Activated CD4-positive, alpha-beta T cell treated with anti-CD3 and anti-CD28 coated beads, Interleukin-2, Interleukin-4, amounts not matched to agents 100 ng/mL and 50 ng/mL, durations not matched to agents 16 hours and 8 hours (primary cell): ENCODE measurements around the gene NXN.
"Not testable (repeated sequence)": the region's sequence is repeated elsewhere in the genome, so short reads cannot be mapped to it uniquely, and the experiment has no call there.

ENCODE experiments used
- DNase-seq: peaks from one replicate; pipeline ENCODE4 v3.0.0-alpha.2; 2020; ENCODE audit warnings: low spot score

NXN gene

GRCh38 chr17:917941-918740, 61.4 kb downstream of the NXN start:
- DNase-seq: no peak

GRCh38 chr17:917391-917811, 62.2 kb downstream of the NXN start:
- no peak for DNase-seq

DNA sequence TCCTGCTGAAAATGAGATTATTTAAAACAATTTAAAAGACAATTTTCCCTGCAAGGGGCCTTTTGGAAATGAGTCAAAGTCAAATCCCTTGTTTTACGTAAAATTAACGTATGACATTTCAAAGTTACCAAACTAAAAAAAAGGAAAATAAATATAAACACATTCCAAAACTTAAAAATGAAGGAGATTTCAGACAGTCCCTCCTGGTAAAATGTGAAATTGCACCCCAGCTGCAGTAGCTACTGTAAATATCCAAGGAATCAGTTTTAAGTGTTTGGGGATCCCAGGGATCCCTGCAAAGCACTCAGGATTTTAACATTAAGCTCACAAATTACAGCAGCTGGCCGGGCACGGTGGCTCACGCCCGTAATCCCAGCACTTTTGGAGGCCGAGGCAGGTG, 63.3 kb downstream of the NXN start:
- DNase-seq: no peak

- no peak for DNase-seq
These were observed 63.9 kb downstream of the NXN start for GRCh38 chr17:915538-916201.

GRCh38 chr17:914561-914960, 65.0 kb downstream of the NXN start:
- no peak for DNase-seq

DNA sequence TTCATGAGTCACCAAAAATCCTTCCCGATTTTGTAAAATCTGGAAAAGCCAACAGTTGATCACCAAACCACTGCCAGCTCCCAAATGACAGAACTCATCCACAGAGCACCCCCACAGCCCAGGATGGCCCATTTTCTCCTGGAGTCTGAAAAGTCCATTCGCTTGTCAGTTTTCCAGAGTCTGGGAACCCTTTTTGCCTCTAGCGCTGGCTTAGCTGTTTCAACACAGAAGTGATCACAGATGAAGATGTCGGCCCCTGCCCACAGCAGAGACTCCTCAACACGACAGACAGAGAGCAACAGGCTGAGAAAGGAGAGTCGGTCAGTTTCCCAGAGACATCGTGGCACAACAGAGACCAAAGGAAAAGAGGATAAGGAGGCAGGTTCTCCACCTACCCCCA, 66.4 kb downstream of the NXN start:
- no peak for DNase-seq

DNA sequence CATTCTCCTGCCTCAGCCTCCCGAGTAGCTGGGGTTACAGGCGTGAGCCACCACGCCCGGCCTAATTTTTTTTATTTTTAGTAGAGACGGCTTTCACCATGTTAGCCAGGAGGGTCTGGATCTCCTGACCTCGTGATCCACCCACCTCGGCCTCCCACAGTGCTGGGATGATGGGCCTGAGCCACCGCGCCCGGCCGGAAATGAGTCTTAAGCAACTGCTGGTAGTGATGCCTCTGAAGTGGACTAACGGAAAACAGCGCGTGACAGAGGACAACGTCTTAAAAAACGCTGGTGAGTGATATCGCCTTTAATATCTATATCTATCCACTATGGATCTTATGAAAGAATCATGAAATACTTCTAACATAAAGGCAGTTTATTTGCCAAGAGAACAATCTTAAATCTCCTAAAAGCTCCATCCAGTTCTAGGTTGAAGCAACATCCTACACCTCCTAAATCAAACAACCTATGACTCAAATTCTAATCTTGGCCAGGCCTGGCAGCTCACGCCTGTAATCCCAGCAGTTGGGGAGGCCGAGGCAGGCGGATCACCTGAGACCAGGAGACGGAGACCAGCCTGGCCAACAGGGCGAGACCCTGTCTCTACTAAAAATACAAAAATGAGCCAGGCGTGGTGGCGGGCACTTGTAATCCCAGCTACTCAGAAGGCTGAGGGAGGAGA, 69.8 kb downstream of the NXN start:
- no peak for DNase-seq

GRCh38 chr17:907725-908124, 71.9 kb downstream of the NXN start:
- DNase-seq: no peak

- not testable (repeated sequence) for DNase-seq
These were observed 73.9 kb downstream of the NXN start for GRCh38 chr17:905708-906107.

- DNase-seq: no peak
These were observed 75.7 kb downstream of the NXN start for GRCh38 chr17:903691-904481.

- no peak for DNase-seq
These were observed 77.1 kb downstream of the NXN start for GRCh38 chr17:902463-902862.

DNA sequence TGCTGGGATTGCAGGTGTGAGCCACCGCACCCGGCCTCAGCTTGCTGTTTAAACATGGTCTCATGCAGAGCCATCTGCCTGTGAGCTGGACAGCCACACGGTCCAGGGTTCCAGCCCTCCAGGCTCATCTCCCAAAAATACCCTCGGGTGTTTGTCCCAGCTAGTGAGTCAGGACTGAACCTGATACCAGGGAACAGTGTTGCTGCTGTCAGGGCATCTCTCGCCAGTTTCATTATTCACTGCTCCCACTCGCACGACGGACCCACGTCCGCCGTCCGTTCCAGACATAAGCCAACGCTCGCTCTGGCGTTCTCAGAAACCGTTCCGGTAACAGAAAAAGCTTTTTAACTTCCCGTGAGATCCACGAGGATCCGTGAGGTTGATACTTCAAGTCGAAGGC, 77.6 kb downstream of the NXN start:
- DNase-seq: no peak

DNA sequence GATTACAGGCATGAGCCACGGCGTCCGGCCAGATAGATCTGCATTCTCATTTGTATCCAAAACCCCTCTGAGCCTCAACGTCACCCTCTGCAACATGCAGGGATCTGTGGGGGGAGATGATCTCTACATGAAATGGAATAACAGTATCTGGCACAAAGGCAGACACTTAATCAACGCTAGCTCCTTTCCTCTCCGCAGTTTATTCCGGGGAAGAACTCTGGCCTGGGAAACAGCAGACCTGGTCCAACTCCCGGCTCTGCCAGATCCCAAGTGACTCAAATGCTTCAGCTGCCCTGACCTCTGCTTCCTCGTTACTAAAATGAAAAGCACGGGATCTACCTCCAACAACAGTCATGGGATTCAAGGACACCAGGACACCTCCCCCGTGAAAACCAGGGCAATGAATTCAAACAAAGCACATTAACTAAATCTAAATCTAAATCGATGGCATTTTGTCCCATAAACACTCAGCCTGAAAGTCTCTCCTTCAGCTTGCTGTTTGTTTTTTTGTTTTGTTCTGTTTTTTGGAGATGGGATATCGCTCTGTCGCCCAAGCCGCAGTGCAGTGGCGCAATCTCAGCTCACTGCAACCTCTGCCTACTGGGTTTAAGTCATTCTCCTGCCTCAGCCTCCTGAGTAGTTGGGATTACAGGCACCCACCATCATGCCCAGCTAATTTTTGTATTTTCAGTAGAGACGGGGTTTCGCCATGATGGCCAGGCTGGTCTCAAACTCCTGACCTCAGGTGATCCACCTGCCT, 78.2 kb downstream of the NXN start:
- DNase-seq: no peak

DNA sequence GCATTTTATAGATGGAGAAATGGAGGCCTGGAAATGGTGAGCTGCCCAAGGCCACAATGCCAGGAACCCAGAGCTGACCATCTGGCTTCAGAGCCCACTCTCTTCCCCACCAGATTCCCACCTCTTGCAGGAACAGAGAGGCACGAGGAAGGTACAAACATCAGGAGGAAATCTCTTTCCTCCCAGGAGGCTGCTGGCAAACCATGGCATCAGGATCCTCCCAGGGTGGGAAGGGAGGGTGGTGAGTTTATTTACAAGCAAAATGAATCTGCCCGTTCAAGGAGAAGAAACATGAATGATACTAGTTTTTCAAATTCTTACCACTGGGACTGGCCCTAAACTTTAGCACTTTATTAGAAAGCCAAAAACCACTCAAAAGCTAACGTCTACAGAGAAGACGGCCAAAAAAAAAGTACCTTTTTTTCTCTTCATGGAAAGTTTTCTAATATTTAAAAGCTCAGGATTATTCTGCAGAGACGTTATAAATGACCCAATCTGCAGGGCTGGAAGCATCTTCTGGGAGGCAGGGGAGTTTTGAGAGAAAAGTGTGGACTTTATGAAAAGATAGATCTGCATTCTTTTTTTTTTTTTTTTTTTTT, 79.1 kb downstream of the NXN start:
- DNase-seq: no peak

GRCh38 chr17:897970-898619, 81.5 kb downstream of the NXN start:
- DNase-seq: no peak

DNA sequence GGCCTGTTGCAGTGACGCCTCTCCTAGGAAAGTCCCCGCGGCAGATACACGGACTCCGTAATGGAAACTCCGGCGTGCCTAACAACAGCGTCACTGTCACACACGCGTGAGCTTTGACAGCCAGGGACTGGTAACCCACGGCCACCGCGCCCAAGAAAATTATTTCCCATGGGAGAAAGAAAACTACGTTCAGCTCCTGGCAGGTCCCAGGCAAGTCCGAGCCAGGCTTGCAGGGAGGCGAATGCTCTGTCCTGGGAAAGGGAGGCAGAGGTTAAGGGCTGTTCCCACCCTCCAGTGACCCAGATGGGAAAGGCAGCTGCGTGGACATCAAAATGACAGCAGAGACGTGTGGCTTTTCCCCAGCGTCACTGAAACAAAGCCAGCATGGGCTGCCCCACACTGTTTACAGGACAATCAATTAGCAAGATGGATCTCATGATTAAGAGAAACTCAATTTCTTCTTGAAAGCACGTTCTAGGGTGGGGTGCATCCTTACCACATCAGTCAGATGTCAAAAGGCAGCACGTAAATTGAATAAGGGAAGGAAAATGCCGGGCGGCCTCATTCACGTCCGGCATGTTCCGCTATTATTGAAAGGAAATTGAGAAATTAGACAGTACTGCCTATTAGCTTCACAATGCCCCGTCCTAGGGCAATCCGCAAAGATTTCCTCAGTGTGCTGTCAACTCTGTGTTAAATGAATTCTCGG, 82.5 kb downstream of the NXN start:
- no peak for DNase-seq

GRCh38 chr17:896454-896853, 83.1 kb downstream of the NXN start:
- no peak for DNase-seq

- no peak for DNase-seq
These were observed 86.6 kb downstream of the NXN start for GRCh38 chr17:892958-893357.

DNA sequence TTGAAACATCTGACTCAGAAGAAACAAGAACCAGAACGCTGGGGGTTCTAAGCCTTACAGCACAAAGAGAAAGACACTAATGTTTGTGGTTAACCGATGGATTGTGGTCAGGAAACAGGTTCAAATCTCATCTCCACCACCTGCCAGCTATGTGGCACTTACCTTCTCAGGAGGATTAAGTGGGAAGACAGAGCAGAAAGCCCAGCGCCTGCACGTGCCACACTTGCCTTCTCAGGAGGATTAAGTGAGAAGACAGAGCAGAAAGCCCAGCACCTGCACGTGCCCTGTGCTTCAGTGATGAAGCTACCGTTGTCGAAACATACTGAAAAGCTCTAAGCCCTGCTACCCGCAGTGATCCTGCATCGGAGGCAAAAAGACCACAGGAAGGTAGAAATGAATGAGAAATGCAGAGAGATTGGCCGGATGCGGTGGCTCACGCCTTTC, 90.6 kb downstream of the NXN start:
- peak; percentile 52 for DNase-seq
